ENCODE measurements around the gene NANOS2.
A peak's percentile ranks its signal among the peaks of the same experiment; 100 is the strongest.
"Not testable (repeated sequence)": the region's sequence is repeated elsewhere in the genome, so short reads cannot be mapped to it uniquely, and the experiment has no call there.

The NANOS2 gene

DNA sequence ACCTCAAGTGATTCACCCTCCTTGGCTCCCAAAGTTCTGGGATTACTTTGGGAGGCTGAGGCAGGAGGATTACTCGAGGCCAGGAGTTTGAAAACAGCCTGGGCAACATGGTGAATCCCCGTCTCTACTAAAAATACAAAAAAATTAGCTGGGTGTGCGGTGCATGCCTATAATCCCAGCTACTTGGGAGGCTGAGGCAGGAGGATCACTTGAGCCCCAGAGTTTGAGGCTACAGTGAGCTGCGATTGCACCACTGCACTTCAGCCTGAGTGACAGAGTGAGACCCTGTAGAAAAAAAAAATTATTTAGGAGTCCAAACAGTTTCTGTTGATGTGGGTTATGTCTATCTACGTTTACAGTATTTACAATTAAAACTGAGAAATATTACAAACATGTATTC, 43.8 kb downstream of the NANOS2 start:
- no peak for DNase-seq (ENCODE audit: low read depth)
- TF ChIP-seq, protein P1, sequence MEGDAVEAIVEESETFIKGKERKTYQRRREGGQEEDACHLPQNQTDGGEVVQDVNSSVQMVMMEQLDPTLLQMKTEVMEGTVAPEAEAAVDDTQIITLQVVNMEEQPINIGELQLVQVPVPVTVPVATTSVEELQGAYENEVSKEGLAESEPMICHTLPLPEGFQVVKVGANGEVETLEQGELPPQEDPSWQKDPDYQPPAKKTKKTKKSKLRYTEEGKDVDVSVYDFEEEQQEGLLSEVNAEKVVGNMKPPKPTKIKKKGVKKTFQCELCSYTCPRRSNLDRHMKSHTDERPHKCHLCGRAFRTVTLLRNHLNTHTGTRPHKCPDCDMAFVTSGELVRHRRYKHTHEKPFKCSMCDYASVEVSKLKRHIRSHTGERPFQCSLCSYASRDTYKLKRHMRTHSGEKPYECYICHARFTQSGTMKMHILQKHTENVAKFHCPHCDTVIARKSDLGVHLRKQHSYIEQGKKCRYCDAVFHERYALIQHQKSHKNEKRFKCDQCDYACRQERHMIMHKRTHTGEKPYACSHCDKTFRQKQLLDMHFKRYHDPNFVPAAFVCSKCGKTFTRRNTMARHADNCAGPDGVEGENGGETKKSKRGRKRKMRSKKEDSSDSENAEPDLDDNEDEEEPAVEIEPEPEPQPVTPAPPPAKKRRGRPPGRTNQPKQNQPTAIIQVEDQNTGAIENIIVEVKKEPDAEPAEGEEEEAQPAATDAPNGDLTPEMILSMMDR (IDR thresholded peaks at IDR 0.05; ENCODE audit: control insufficient read depth, insufficient read depth, low read depth, low read length, missing control alignments) = no peak
- H3K4me3 ChIP-seq (ENCODE audit: control insufficient read depth, low read depth, low read length) = no peak overlapping the region

DNA sequence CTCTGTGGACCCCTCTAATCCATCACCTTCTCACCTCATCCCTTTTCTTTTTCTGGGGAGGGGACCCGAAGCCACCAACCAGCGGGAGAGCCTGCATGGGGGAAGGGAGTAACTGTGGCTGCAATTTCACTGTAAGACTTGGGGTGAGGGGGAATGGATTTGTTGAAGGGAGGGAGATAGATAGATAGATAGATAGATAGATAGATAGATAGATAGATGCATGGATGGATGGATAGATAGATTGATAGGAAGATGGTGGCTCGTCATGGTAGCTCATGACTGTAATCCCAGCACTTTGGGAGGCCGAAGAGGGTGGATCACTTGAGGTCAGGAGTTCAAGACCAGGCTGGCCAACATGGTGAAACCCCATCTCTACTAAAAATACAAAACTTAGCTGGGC, 47.3 kb downstream of the NANOS2 start:
- not testable (repeated sequence) for DNase-seq (ENCODE audit: low read depth); H3K4me3 ChIP-seq (ENCODE audit: control insufficient read depth, low read depth, low read length)

DNA sequence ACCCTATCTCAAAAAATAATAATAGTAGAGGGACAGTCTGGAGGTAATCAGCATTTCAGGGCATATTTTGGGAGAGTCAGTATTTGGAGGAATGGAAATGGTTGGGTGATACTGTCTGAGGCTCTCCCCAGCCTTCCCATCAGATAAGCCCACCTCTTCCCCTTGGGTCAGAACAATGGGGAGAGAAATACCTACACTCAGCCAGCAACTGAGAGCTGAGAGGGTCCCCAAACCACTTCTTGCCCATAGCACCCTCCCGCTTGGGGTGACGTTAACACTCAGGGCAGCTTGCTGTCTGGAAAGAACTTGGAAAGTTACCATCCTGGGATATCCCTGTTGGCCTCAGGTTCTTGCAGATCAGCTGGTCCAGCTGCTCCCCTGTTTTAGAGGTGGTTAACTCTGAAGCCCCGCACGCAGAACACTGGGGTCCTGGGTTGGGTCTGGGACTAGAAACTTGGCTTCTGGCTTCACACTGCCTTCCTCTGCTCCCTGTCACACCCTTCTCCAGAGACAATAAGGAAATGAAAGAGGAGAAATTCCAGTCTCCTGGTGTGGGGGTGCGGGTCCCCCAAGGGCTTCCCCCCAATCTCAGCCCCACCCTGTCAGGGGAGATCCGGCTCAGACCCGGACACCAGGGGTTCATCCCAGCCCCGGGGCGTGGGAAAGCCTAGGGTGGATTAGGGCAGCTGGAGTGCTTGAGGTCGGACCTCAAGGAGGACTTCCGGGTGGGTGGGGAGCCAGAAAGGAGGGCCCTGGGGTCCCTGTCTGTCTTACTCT, 48.0 kb downstream of the NANOS2 start:
- DNase-seq (ENCODE audit: low read depth) = no peak
- H3K4me3 ChIP-seq (ENCODE audit: control insufficient read depth, low read depth, low read length) = no peak overlapping the region
- TF ChIP-seq, protein P1 (IDR thresholded peaks at IDR 0.05; ENCODE audit: control insufficient read depth, insufficient read depth, low read depth, low read length, missing control alignments) = no peak

DNA sequence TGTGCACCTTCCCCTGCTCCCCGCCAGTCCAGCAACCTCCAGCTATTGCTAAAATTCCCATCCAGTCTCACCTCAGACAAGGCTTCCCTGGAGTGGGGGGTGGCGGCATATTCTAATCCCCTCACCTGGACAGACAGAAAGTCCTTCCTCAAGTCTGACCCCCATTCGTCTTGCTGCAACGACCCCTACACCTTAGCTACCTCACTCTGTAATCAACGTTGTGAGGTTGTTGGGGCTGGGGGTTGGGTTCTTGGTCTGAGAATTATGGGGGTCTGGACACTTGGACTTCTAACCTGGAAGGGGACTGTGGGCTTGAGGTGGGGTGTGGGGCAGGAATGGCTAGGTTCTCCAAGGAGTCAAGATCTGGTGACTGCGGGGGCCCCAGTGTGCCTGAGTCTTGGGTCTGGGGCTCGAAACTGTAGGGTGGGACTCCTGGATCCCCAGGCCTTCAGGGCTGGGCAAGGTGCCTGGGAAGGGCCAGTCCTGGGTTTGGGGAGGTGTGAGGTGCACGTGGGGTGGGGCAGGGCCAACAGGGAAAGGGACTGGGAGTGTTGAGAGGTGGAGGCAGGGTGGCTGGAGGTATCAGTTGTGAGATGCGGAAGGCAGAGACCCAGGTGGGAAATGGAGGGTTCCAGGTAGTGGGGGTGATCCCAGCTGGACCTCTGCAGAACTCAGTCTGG, 49.2 kb downstream of the NANOS2 start:
- DNase-seq (ENCODE audit: low read depth) = no peak
- no peak overlapping the region for H3K4me3 ChIP-seq (ENCODE audit: control insufficient read depth, low read depth, low read length)
- TF ChIP-seq, protein P1 (IDR thresholded peaks at IDR 0.05; ENCODE audit: control insufficient read depth, insufficient read depth, low read depth, low read length, missing control alignments) = no peak

DNA sequence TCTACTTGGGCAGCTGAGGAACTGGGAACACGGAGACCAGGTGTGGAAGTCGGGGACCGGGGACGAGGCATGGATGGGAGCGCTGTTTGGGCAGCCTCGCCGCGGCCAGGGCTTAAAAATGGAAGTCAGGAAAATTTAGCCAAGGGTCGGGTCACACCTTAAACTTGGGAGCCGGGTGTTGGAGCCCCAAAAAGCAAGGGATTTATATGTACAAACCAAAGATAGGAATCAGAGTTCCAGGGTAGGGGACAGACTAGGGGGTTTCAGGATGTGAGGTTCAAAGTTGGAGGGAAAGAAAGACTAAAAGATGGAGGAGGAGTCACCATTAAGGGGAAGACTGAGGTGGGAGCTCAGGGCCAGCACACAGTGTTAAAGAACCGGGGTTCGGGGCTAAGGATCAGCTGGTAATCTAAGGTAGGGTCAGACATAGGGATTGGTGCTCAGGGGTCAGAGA, 49.9 kb downstream of the NANOS2 start:
- TF ChIP-seq, protein P1 (IDR thresholded peaks at IDR 0.05; ENCODE audit: control insufficient read depth, insufficient read depth, low read depth, low read length, missing control alignments) = no peak
- no peak for DNase-seq (ENCODE audit: low read depth)
- no peak overlapping the region for H3K4me3 ChIP-seq (ENCODE audit: control insufficient read depth, low read depth, low read length)

DNA sequence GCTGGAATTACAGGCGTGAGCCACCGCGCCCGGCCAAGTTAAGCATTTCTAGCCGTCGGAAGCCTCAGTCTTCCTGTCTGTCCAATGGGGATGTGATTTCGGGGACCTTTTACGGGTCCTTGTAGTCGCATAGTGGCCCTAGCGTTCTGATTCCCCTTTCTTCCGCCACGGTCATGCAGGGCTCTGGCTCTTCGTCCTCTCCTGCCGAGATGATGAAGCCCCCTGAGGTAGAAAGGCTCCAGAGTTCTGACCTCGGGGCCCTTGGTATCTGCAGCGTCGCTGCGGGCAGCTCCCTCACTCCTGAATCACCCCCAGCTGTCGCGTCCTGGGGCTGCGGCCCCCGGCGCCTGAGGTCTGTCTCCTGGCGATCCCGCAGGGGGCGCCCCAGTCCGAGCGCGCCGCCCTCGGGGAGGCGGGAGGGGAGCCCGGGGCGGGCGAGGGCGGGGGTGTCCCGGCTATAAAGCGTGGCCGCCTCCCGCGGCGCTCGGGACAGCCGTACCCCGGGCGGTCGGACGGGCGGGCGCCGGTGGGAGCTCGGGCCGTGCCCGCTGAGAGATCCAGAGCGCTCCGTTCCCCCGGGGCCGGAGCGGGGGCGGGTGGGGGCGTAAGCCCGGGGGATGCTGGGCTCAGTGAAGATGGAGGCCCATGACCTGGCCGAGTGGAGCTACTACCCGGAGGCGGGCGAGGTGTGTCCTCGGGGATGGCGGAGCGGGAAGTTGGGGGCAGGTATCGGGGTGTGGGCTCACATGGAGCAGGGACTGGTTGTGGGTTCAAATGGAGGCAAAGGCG, 50.5 kb downstream of the NANOS2 start, which contains the start of gene FOXA3:
TSS of gene FOXA3 (plus strand) at position 487 of the 789 bp plus-strand sequence. CDS start at position 618, 131 bp downstream.
- DNase-seq (ENCODE audit: low read depth) = no peak
- TF ChIP-seq, protein P1 (IDR thresholded peaks at IDR 0.05; ENCODE audit: control insufficient read depth, insufficient read depth, low read depth, low read length, missing control alignments) = peak; percentile 44
- H3K4me3 ChIP-seq (ENCODE audit: control insufficient read depth, low read depth, low read length) = peak within 1 kb of the TSS; percentile 34

Measured in AG09309 (cell line).